ENCODE results near the gene MRPS22. TPM values are rescaled to one million over a fixed set of nuclear protein-coding genes. Genes with fewer than 3 reads are reported as not detected.

Gene MRPS22
- total RNA-seq, 1 experiment from 2014 or later, result 45.7 TPM

- Histone ChIP-seq H4K8ac (replicated peaks; ENCODE audit: insufficient read length, low read depth, low read length) (no peak overlapping the region), H3K4me2 (ENCODE audit: insufficient read depth, insufficient read length, low read length) (no peak overlapping the region)
- WGBS (ENCODE audit: extremely low coverage, insufficient read length, low lambda C conversion rate), result no CpG with 5 or more reads among the region's 4 CpGs
Measured at GRCh38 chr3:139308560-139308959, 35.3 kb upstream of the MRPS22 start.

More at GRCh38 chr3:139308560-139308959, 35.3 kb upstream of the MRPS22 start:
- Mint-ChIP-seq H3K36me3 (ENCODE audit: insufficient read depth in 1 of 3, low read depth in 3 of 3) (no peaks in the 10 kb centered on the region), H3K27me3 (ENCODE audit: low read depth) (peaks cover 6% of the 10 kb centered on the region), H3K4me3 (no peak overlapping the region), H3K9me3 (no peaks in the 10 kb centered on the region), H3K27ac (no peak overlapping the region; a peak in 1 of 7 replicates), H3K4me1 (peaks cover 13 to 17% of the 10 kb centered on the region in 2 experiments)
- no peak for DNase-seq
- no peak overlapping the region for H2AK5ac ChIP-seq (ENCODE audit: insufficient read length, low read length)
- H3T11ph ChIP-seq (ENCODE audit: low read length), result no peak overlapping the region
- H3K79me2 ChIP-seq (ENCODE audit: insufficient read depth, low read length), result no peaks in the 10 kb centered on the region
- no peak overlapping the region for H3K27ac ChIP-seq (ENCODE audit: insufficient read length, low read depth, low read length)
- no peak overlapping the region for H3K23ac ChIP-seq (ENCODE audit: insufficient read length, low read depth, low read length)
- no peak overlapping the region for H2BK120ac ChIP-seq (ENCODE audit: low read depth, low read length, poor library complexity, severe bottlenecking)
- H3K4ac ChIP-seq (ENCODE audit: low read depth, low read length), result no peak overlapping the region
- no peak overlapping the region for H3K9ac ChIP-seq (ENCODE audit: extremely low read depth, insufficient read length, low read length)
- H3K79me1 ChIP-seq (ENCODE audit: insufficient read depth, low read depth, low read length, poor library complexity, severe bottlenecking), result no peaks in the 10 kb centered on the region
- no peak overlapping the region for H2AFZ ChIP-seq (ENCODE audit: low read length)
- H4K20me1 ChIP-seq (ENCODE audit: control insufficient read depth, insufficient read depth, insufficient read length), result no peaks in the 10 kb centered on the region
- no peak overlapping the region for H2BK15ac ChIP-seq (ENCODE audit: low read depth, low read length)
- H4K91ac ChIP-seq (ENCODE audit: insufficient read length, low read depth, low read length), result no peak overlapping the region
- no peaks in the 10 kb centered on the region for H3K27me3 ChIP-seq (ENCODE audit: insufficient read depth, low read length)
- no peaks in the 10 kb centered on the region for H3K23me2 ChIP-seq (ENCODE audit: insufficient read length, low read depth, low read length, poor library complexity, severe bottlenecking)
- H4K5ac ChIP-seq (ENCODE audit: insufficient read length, low read depth, low read length), result no peak overlapping the region
- H2BK5ac ChIP-seq (ENCODE audit: insufficient read length, low read length), result no peak overlapping the region
- H3K18ac ChIP-seq (ENCODE audit: insufficient read length, low read depth, low read length), result no peak overlapping the region
- H2BK20ac ChIP-seq (ENCODE audit: low read depth, low read length, poor library complexity, severe bottlenecking), result no peak overlapping the region
- no peaks in the 10 kb centered on the region for H3K4me1 ChIP-seq (ENCODE audit: insufficient read depth, low read length)
- H3K9me3 ChIP-seq (ENCODE audit: control insufficient read depth, low read depth, low read length), result no peaks in the 10 kb centered on the region
- no peak overlapping the region for H3K56ac ChIP-seq (ENCODE audit: insufficient read length, low read depth, low read length)
- H3K14ac ChIP-seq (ENCODE audit: insufficient read depth, low read length), result no peak overlapping the region
- TF ChIP-seq CTCF (conservative IDR thresholded peaks at IDR 0.05), result no peak
- H2BK12ac ChIP-seq (ENCODE audit: insufficient read length, low read depth, low read length), result no peak overlapping the region

Measured in H9 (cell line).